SK-N-SH (cell line): ENCODE results near the gene KCNAB1. TPM values are rescaled to one million over a fixed set of nuclear protein-coding genes. Genes with fewer than 3 reads are reported as not detected.

ENCODE experiments used
- CTCF ChIA-PET: fragments of 300-600, 350-600 bp; formaldehyde crosslinking; extraction: SDS; loops from one replicate; lab custom pipeline; 2021; lab: Yijun Ruan, JAX
- POLR2A ChIA-PET: fragments of 350-600 bp; sonication (Branson Sonifier 250); formaldehyde crosslinking; extraction: SDS; loops from one replicate; lab custom pipeline; 2020; ENCODE audit warnings: antibody characterized with exemption, inconsistent platforms; lab: Yijun Ruan, JAX
- DNase-seq: peaks from one replicate; pipeline ENCODE4 v3.0.0; 2012
- H2AFZ ChIP-seq: fragments of 200-600 bp; sonication (generic); 2 replicates; pipeline ENCODE4 v1.8.1; 2016; ENCODE audit warnings: antibody characterized with exemption, mild to moderate bottlenecking, low read depth
- H3F3A ChIP-seq: fragments of 200-600 bp; sonication (generic); replicated peaks from 2 replicates; pipeline ENCODE3; 2016; ENCODE audit warnings: antibody characterized with exemption, mild to moderate bottlenecking; ENCODE audit not compliant: insufficient read depth
- H3K27ac ChIP-seq, 2 experiments: fragments of 200-500 bp in 1 of 2; fragments of 200-600 bp in 1 of 2; sonication (Bioruptor generic) in 1 of 2; sonication (generic), shearing (Covaris generic) in 1 of 2; 2 replicates each; pipeline versions ENCODE4 v1.5.1 to v1.6.1; 2014 to 2016; ENCODE audit warnings: low read depth in 2 of 2, inconsistent platforms in 1 of 2, low read length in 1 of 2, mild to moderate bottlenecking in 1 of 2, mixed read lengths in 1 of 2
- H3K27me3 ChIP-seq: fragments of 200-600 bp; sonication (generic), shearing (Covaris generic); 2 replicates; pipeline ENCODE4 v1.6.1; 2016; ENCODE audit warnings: mixed run types; ENCODE audit not compliant: insufficient read depth
- H3K36me3 ChIP-seq, 2 experiments: fragments of 200-500 bp in 1 of 2; fragments of 200-600 bp in 1 of 2; sonication (Bioruptor generic) in 1 of 2; sonication (generic) in 1 of 2; replicated peaks in 1 of 2; 2 replicates each; pipeline versions ENCODE3 to v1.5.1; 2014 to 2016; ENCODE audit warnings: low read length in 1 of 2, mild to moderate bottlenecking in 1 of 2; ENCODE audit not compliant: insufficient read depth in 2 of 2, control insufficient read depth in 1 of 2
- H3K4me1 ChIP-seq, 2 experiments: fragments of 200-500 bp in 1 of 2; fragments of 200-600 bp in 1 of 2; sonication (Bioruptor generic) in 1 of 2; sonication (generic), shearing (Covaris generic) in 1 of 2; 2 replicates each; pipeline versions ENCODE4 v1.5.1 to v1.6.1; 2014 to 2016; ENCODE audit warnings: low read depth in 1 of 2, low read length in 1 of 2, mixed run types in 1 of 2; ENCODE audit not compliant: insufficient read depth in 2 of 2, control insufficient read depth in 1 of 2
- H3K4me2 ChIP-seq: fragments of 200-600 bp; sonication (generic), shearing (Covaris generic); 2 replicates; pipeline ENCODE4 v1.6.1; 2017; ENCODE audit warnings: mixed run types
- H3K4me3 ChIP-seq, 2 experiments: fragments of 200-500 bp in 1 of 2; fragments of 200-600 bp in 1 of 2; sonication (Bioruptor generic) in 1 of 2; sonication (generic), shearing (Covaris generic) in 1 of 2; 2 replicates each; pipeline versions ENCODE4 v1.5.1 to v1.8.1; 2014 to 2016; ENCODE audit warnings: low read depth in 2 of 2, inconsistent platforms in 1 of 2, low read length in 1 of 2, mild to moderate bottlenecking in 1 of 2, mixed read lengths in 1 of 2, moderate library complexity in 1 of 2
- H3K79me2 ChIP-seq: fragments of 200-600 bp; sonication (generic); 2 replicates; pipeline ENCODE4 v1.8.1; 2017; ENCODE audit warnings: mild to moderate bottlenecking; ENCODE audit not compliant: insufficient read depth
- H3K9ac ChIP-seq: fragments of 200-600 bp; sonication (generic); 2 replicates; pipeline ENCODE4 v1.6.1; 2017; ENCODE audit warnings: mixed run types
- H3K9me2 ChIP-seq: fragments of 200-600 bp; sonication (generic); 2 replicates; pipeline ENCODE4 v1.6.1; 2017; ENCODE audit warnings: mixed run types
- H3K9me3 ChIP-seq: fragments of 200-600 bp; sonication (generic); 2 replicates; pipeline ENCODE4 v1.6.1; 2017; ENCODE audit warnings: mixed run types, mild to moderate bottlenecking, moderate library complexity
- H4K20me1 ChIP-seq: fragments of 200-600 bp; sonication (generic); 2 replicates; pipeline ENCODE4 v1.6.1; 2017; ENCODE audit warnings: mild to moderate bottlenecking, mixed run types; ENCODE audit not compliant: insufficient read depth
- CHD2 ChIP-seq: fragments of 150-350 bp; IDR thresholded peaks from 2 replicates; pipeline ENCODE4 v1.6.1; 2018; ENCODE audit warnings: low read length; ENCODE audit not compliant: partially characterized antibody
- ELF1 ChIP-seq: IDR thresholded peaks from 2 replicates; pipeline ENCODE4 v1.4.0; 2012
- FOXM1 ChIP-seq: IDR thresholded peaks from 2 replicates; pipeline ENCODE4 v1.4.0; 2012; ENCODE audit warnings: low read depth, mild to moderate bottlenecking
- GATA2 ChIP-seq: sonication (generic); formaldehyde crosslinking; IDR thresholded peaks from 2 replicates; pipeline ENCODE4 v1.5.0; 2020; ENCODE audit warnings: mild to moderate bottlenecking, missing genetic modification reagents
- NFIC ChIP-seq: IDR thresholded peaks from 2 replicates; pipeline ENCODE4 v1.4.0; 2012; ENCODE audit warnings: borderline replicate concordance
- NRF1 ChIP-seq: IDR thresholded peaks from 2 replicates; pipeline ENCODE4 v1.6.1; 2012; ENCODE audit warnings: low read depth, mild to moderate bottlenecking, low read length
- SIN3A ChIP-seq: IDR thresholded peaks from 2 replicates; pipeline ENCODE4 v1.6.1; 2012; ENCODE audit warnings: low read depth, mild to moderate bottlenecking, low read length, moderate library complexity, borderline replicate concordance
- TAF1 ChIP-seq: IDR thresholded peaks from 2 replicates; pipeline ENCODE4 v1.6.1; 2012; ENCODE audit warnings: low read depth, mild to moderate bottlenecking, low read length, moderate library complexity, borderline replicate concordance
- TEAD4 ChIP-seq: IDR thresholded peaks from 2 replicates; pipeline ENCODE4 v1.4.0; 2012; ENCODE audit warnings: mild to moderate bottlenecking, borderline replicate concordance; ENCODE audit not compliant: insufficient read depth
- USF1 ChIP-seq: IDR thresholded peaks from 2 replicates; pipeline ENCODE4 v1.4.0; 2012; ENCODE audit warnings: low read depth, borderline replicate concordance
- ZBTB33 ChIP-seq: IDR thresholded peaks from 2 replicates; pipeline ENCODE4 v1.4.0; 2012; ENCODE audit warnings: low read depth, borderline replicate concordance
- WGBS: methylation state at CpG from one replicate; pipeline ENCODE4 v1.1.6; 2017; ENCODE audit warnings: low lambda C conversion rate; 5-methylcytosine and 5-hydroxymethylcytosine counted together
- polyA plus RNA-seq, 3 experiments: library from polyadenylated mRNA; depleted of rRNA; stranded (reverse); fragments of >200 nt; gene quantifications; 2 replicates each; pipeline ENCODE4 v1.2.3, GENCODE V29; 2012

KCNAB1 gene
- polyA plus RNA-seq, 1 of the 3 experiments (the other 2 are of a cell fraction): 82.1 TPM

- Histone ChIP-seq H3K27ac (no peak overlapping the region), H3K79me2 (no peaks in the 10 kb centered on the region), H3K9ac (no peak overlapping the region), H3F3A (no peaks in the 10 kb centered on the region), H3K27me3 (no peaks in the 10 kb centered on the region), H2AFZ (no peak overlapping the region), H3K36me3 (no peaks in the 10 kb centered on the region), H3K4me2 (no peak overlapping the region), H3K4me3 (no peak overlapping the region), H3K4me1 (no peaks in the 10 kb centered on the region), H3K9me3 (no peaks in the 10 kb centered on the region), H4K20me1 (no peaks in the 10 kb centered on the region), H3K9me2 (no peaks in the 10 kb centered on the region)
- POLR2A ChIA-PET: no interaction called here
- WGBS: 92% methylated on average over 4 of the region's 4 CpGs
- CTCF ChIA-PET: no interaction called here
- TF ChIP-seq GATA2 (CRISPR knock-in tag): no peak
- TF ChIP-seq NFIC: no peak
- no peak for TF ChIP-seq TAF1
- TF ChIP-seq, all 33 proteins: peak for 0
- DNase-seq: no peak
Observed at GRCh38 chr3:156581033-156581432, 460.7 kb downstream of the KCNAB1 start.

- Histone ChIP-seq H3F3A (no peaks in the 10 kb centered on the region), H3K9me3 (no peaks in the 10 kb centered on the region), H2AFZ (no peak overlapping the region), H3K4me3 (no peak overlapping the region), H3K36me3 (no peaks in the 10 kb centered on the region), H3K4me1 (no peaks in the 10 kb centered on the region), H4K20me1 (no peaks in the 10 kb centered on the region), H3K79me2 (no peaks in the 10 kb centered on the region)
- ChIA-PET CTCF (no interaction called here), POLR2A (no interaction called here)
- no peak for DNase-seq
- no peak for TF ChIP-seq ZBTB33
- TF ChIP-seq TEAD4: no peak
- no peak for TF ChIP-seq SIN3A
- no peak for TF ChIP-seq NFIC
- TF ChIP-seq, all 33 proteins: peak for 0
- no peaks in the 10 kb centered on the region for H3K27me3 ChIP-seq
- H3K4me2 ChIP-seq: no peak overlapping the region
- H3K27ac ChIP-seq: no peak overlapping the region
- H3K9ac ChIP-seq: no peak overlapping the region
- H3K9me2 ChIP-seq: no peaks in the 10 kb centered on the region
Observed at GRCh38 chr3:156581954-156582353, 461.6 kb downstream of the KCNAB1 start.

- no peaks in the 10 kb centered on the region for H3K79me2 ChIP-seq
- no peaks in the 10 kb centered on the region for H3K9me2 ChIP-seq
- no peaks in the 10 kb centered on the region for H3F3A ChIP-seq
- H3K27ac ChIP-seq: no peak overlapping the region
- H3K9ac ChIP-seq: no peak overlapping the region
- no peak overlapping the region for H2AFZ ChIP-seq
- ChIA-PET POLR2A (no interaction called here), CTCF (no interaction called here)
- TF ChIP-seq FOXM1 (no peak), USF1 (no peak), CHD2 (no peak), NRF1 (no peak), ELF1 (no peak)
- H3K36me3 ChIP-seq: no peaks in the 10 kb centered on the region
- no peak overlapping the region for H3K4me3 ChIP-seq
- DNase-seq: no peak
- no peaks in the 10 kb centered on the region for H4K20me1 ChIP-seq
- no peaks in the 10 kb centered on the region for H3K9me3 ChIP-seq
- no peak overlapping the region for H3K4me2 ChIP-seq
- H3K27me3 ChIP-seq: no peaks in the 10 kb centered on the region
- 69% methylated on average over 4 of the region's 4 CpGs for WGBS
- H3K4me1 ChIP-seq: no peaks in the 10 kb centered on the region
Observed at GRCh38 chr3:156582532-156583183, 462.3 kb downstream of the KCNAB1 start.
